ENCODE results near the gene HDAC4.
"Not testable (repeated sequence)": the region's sequence is repeated elsewhere in the genome, so short reads cannot be mapped to it uniquely, and the experiment has no call there.

The HDAC4 gene

GRCh38 chr2:239400596-239401066 lies at the start of gene HDAC4:
TSS of gene HDAC4 (minus strand) at chr2:239401020. CDS start at chr2:239352699, 48,321 bp downstream.
- in situ Hi-C loops (cut with MboI; ENCODE audit: low sequenced_read_pairs), result no loop called here

- in situ Hi-C loops (cut with MboI; ENCODE audit: low sequenced_read_pairs), result not testable (repeated sequence)
Measured at GRCh38 chr2:239449468-239449867, 48.6 kb upstream of the HDAC4 start.

GRCh38 chr2:239445771-239446524 lies 45.1 kb upstream of the HDAC4 start:
- in situ Hi-C loops (cut with MboI; ENCODE audit: low sequenced_read_pairs), result no loop called here

- in situ Hi-C loops (cut with MboI; ENCODE audit: low sequenced_read_pairs), result no loop called here
Measured at GRCh38 chr2:239444626-239445577, 44.1 kb upstream of the HDAC4 start.

GRCh38 chr2:239443666-239444567 lies 43.1 kb upstream of the HDAC4 start:
- in situ Hi-C loops (cut with MboI; ENCODE audit: low sequenced_read_pairs), result no loop called here

- in situ Hi-C loops (cut with MboI; ENCODE audit: low sequenced_read_pairs), result no loop called here
Measured at GRCh38 chr2:239443102-239443620, 42.3 kb upstream of the HDAC4 start.

GRCh38 chr2:239442192-239442591 lies 41.4 kb upstream of the HDAC4 start:
- in situ Hi-C loops (cut with MboI; ENCODE audit: low sequenced_read_pairs), result no loop called here

GRCh38 chr2:239441261-239442078 lies 40.6 kb upstream of the HDAC4 start:
- in situ Hi-C loops (cut with MboI; ENCODE audit: low sequenced_read_pairs), result no loop called here

GRCh38 chr2:239440511-239440959 lies 39.7 kb upstream of the HDAC4 start:
- in situ Hi-C loops (cut with MboI; ENCODE audit: low sequenced_read_pairs), result no loop called here

- in situ Hi-C loops (cut with MboI; ENCODE audit: low sequenced_read_pairs), result no loop called here
Measured at GRCh38 chr2:239439754-239440315, 39.0 kb upstream of the HDAC4 start.

GRCh38 chr2:239438995-239439753 lies 38.4 kb upstream of the HDAC4 start:
- in situ Hi-C loops (cut with MboI; ENCODE audit: low sequenced_read_pairs), result no loop called here

- in situ Hi-C loops (cut with MboI; ENCODE audit: low sequenced_read_pairs), result no loop called here
Measured at GRCh38 chr2:239438368-239438767, 37.5 kb upstream of the HDAC4 start.

GRCh38 chr2:239436669-239437335 lies 36.0 kb upstream of the HDAC4 start:
- in situ Hi-C loops (cut with MboI; ENCODE audit: low sequenced_read_pairs), result no loop called here

- in situ Hi-C loops (cut with MboI; ENCODE audit: low sequenced_read_pairs), result no loop called here
Measured at GRCh38 chr2:239436076-239436475, 35.3 kb upstream of the HDAC4 start.

GRCh38 chr2:239433777-239434403 lies 33.1 kb upstream of the HDAC4 start:
- in situ Hi-C loops (cut with MboI; ENCODE audit: low sequenced_read_pairs), result no loop called here

- in situ Hi-C loops (cut with MboI; ENCODE audit: low sequenced_read_pairs), result no loop called here
Measured at GRCh38 chr2:239432174-239432573, 31.4 kb upstream of the HDAC4 start.

GRCh38 chr2:239431536-239431935 lies 30.7 kb upstream of the HDAC4 start:
- in situ Hi-C loops (cut with MboI; ENCODE audit: low sequenced_read_pairs), result no loop called here

Measured in HL-60/S4 treated with phorbol 12-myristate 13-acetate at 8.2 ng/mL for 4 days and 3 days (cell line).